Inflammatory macrophage (primary cell): ENCODE results near the gene ZNHIT2.
A peak's percentile ranks its signal among the peaks of the same experiment; 100 is the strongest.

Experiments
- DNase-seq, 2 donors: peaks; one replicate each; pipeline ENCODE4 v3.0.0-alpha.2; 2020 to 2022

The ZNHIT2 gene

GRCh38 chr11:65102142-65103095, 15.1 kb downstream of the ZNHIT2 start:
- no peak for DNase-seq

- DNase-seq, result no peak
These were observed 16.7 kb downstream of the ZNHIT2 start for GRCh38 chr11:65100674-65101350.

GRCh38 chr11:65096926-65097325, 20.6 kb downstream of the ZNHIT2 start:
- no peak for DNase-seq

- DNase-seq, result peak; percentile 88 to 90
These were observed 21.3 kb downstream of the ZNHIT2 start, which contains the start of gene VPS51 for GRCh38 chr11:65095974-65096806. TSS of gene VPS51 (plus strand) at chr11:65096214. CDS start at chr11:65096251, 37 bp downstream.

- no peak for DNase-seq
These were observed 22.1 kb downstream of the ZNHIT2 start for GRCh38 chr11:65095427-65095826.

GRCh38 chr11:65090628-65091027, 26.9 kb downstream of the ZNHIT2 start:
- DNase-seq, result no peak

- no peak for DNase-seq
These were observed 27.9 kb downstream of the ZNHIT2 start for GRCh38 chr11:65089621-65090020.

GRCh38 chr11:65087827-65088226, 29.7 kb downstream of the ZNHIT2 start:
- DNase-seq, result no peak

- DNase-seq, result no peak
These were observed 30.3 kb downstream of the ZNHIT2 start for GRCh38 chr11:65087216-65087615.

- DNase-seq, result no peak
These were observed 30.7 kb downstream of the ZNHIT2 start for GRCh38 chr11:65086809-65087208.

GRCh38 chr11:65085446-65085845, 32.1 kb downstream of the ZNHIT2 start:
- DNase-seq, result peak; percentile 48 to 77

- no peak for DNase-seq
These were observed 32.7 kb downstream of the ZNHIT2 start for GRCh38 chr11:65084598-65085375.

- DNase-seq, result peak; percentile 96
These were observed 33.5 kb downstream of the ZNHIT2 start, which contains the start of the genes CDCA5 and ZFPL1 for GRCh38 chr11:65083834-65084597. TSS of gene CDCA5 (minus strand) at chr11:65084040. CDS start at chr11:65083978, 62 bp downstream. TSS of gene ZFPL1 (plus strand) at chr11:65084222. CDS start at chr11:65084699, 477 bp downstream.

- DNase-seq, result no peak
These were observed 34.2 kb downstream of the ZNHIT2 start for GRCh38 chr11:65083134-65083833.

GRCh38 chr11:65078786-65079342, 38.6 kb downstream of the ZNHIT2 start:
- no peak for DNase-seq

- peak; percentile 57 to 69 for DNase-seq
These were observed 39.4 kb downstream of the ZNHIT2 start for GRCh38 chr11:65078151-65078550.

GRCh38 chr11:65077451-65077850, 40.0 kb downstream of the ZNHIT2 start:
- peak in 1 of 2 donors; percentile 59 for DNase-seq

- DNase-seq, result no peak
These were observed 44.9 kb downstream of the ZNHIT2 start for GRCh38 chr11:65072631-65072966.

- DNase-seq, result peak in 1 of 2 donors; percentile 25
These were observed 45.4 kb downstream of the ZNHIT2 start for GRCh38 chr11:65071907-65072630.
